Tibial nerve (tissue), 4 donors: ENCODE data around the gene SLC12A8.

Source experiments
- EP300 ChIP-seq, 2 donors: sonication (generic); formaldehyde crosslinking; IDR thresholded peaks; one replicate each; pipeline ENCODE4 v1.6.1; 2017; ENCODE audit warnings: antibody characterized with exemption in 2 of 2, mild to moderate bottlenecking in 1 of 2
- POLR2A ChIP-seq, 2 donors: fragments of 450-650 bp; IDR thresholded peaks; one replicate each; pipeline ENCODE4 v1.6.1; 2017; ENCODE audit warnings: antibody characterized with exemption in 2 of 2, mild to moderate bottlenecking in 2 of 2, moderate library complexity in 2 of 2
- TF ChIP-seq, protein P1 (sequence below), 5 experiments: fragments of 200-600 bp in 3 of 5; fragments of 450-650 bp in 2 of 5; sonication (generic) in 3 of 5; IDR thresholded peaks; one replicate each; pipeline ENCODE4 v1.5.1; 2016 to 2019; ENCODE audit warnings: antibody characterized with exemption in 5 of 5, mild to moderate bottlenecking in 3 of 5, moderate library complexity in 2 of 5

DNA sequence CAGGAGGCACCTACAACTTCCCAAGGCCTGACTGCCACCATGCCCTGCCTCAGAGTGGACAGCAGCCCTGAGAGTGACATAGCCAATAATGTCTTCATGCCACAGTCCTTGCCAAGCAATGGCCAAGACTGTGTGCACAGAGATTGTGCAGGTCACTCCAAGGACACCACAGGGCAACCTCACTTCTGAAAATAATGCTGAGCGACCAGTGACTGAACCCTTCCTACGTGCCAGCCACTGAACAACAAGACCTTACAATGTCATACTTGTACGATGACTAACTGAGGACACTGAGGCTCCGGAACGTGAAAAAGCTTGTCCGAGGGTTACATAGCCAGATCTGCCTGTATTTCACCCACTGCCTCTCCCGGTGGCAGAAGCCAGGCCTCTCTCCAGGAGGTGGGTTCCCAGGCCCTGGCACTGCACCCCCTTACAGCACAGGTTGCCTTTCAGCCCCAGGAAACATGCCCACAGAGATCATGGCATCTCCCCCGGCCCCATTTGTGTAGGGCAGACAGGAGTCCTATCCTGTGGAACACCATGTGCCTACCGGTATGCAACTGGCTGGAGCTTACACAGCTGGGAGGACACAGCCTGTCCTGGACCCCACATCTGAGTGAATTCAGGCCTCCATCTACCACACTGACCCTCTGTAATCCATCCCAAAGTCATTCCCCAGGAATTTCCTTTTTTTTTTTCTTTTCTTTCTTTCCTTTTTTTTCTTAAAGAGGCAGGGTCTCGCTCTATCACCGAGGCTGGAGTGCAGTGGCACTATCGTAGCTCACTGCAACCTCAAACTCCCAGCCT lies 72.3 kb downstream of the SLC12A8 start:
- TF ChIP-seq POLR2A (IDR thresholded peaks at IDR 0.05) (no peak), EP300 (IDR thresholded peaks at IDR 0.05) (no peak)
- TF ChIP-seq, protein P1, sequence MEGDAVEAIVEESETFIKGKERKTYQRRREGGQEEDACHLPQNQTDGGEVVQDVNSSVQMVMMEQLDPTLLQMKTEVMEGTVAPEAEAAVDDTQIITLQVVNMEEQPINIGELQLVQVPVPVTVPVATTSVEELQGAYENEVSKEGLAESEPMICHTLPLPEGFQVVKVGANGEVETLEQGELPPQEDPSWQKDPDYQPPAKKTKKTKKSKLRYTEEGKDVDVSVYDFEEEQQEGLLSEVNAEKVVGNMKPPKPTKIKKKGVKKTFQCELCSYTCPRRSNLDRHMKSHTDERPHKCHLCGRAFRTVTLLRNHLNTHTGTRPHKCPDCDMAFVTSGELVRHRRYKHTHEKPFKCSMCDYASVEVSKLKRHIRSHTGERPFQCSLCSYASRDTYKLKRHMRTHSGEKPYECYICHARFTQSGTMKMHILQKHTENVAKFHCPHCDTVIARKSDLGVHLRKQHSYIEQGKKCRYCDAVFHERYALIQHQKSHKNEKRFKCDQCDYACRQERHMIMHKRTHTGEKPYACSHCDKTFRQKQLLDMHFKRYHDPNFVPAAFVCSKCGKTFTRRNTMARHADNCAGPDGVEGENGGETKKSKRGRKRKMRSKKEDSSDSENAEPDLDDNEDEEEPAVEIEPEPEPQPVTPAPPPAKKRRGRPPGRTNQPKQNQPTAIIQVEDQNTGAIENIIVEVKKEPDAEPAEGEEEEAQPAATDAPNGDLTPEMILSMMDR (IDR thresholded peaks at IDR 0.05), result no peak
